Common myeloid progenitor, CD34-positive (primary cell): ENCODE results near the gene JAML.
"Not testable (repeated sequence)": the region's sequence is repeated elsewhere in the genome, so short reads cannot be mapped to it uniquely, and the experiment has no call there.

Source experiments
- CTCF ChIA-PET: fragments of 350-600 bp; sonication (Branson Sonifier 250); formaldehyde crosslinking; loops from one replicate; lab custom pipeline; 2021; ENCODE audit warnings: antibody characterized with exemption; lab: Charles Lee
- POLR2A ChIA-PET: fragments of 350-600 bp; sonication (Branson Sonifier 250); formaldehyde crosslinking; loops from one replicate; lab custom pipeline; 2021; ENCODE audit warnings: antibody characterized with exemption; lab: Charles Lee
- DNase-seq, 3 donors: peaks; one replicate each; pipeline versions ENCODE4 v3.0.0 to v3.0.0-alpha.2; 2013
- H3K27ac ChIP-seq, 2 experiments: 1 replicate in 1 of 2; 2 replicates in 1 of 2; pipeline ENCODE4 v1.7.0; 2013; ENCODE audit warnings: inconsistent platforms in 2 of 2, low read length in 2 of 2, mild to moderate bottlenecking in 2 of 2, low read depth in 1 of 2, moderate library complexity in 1 of 2; ENCODE audit not compliant: severe bottlenecking in 2 of 2, insufficient read depth in 1 of 2, poor library complexity in 1 of 2
- H3K27me3 ChIP-seq, 5 experiments: replicated peaks in 2 of 5; 1 replicate in 3 of 5; 2 replicates in 2 of 5; pipeline versions ENCODE4 v1.6.1 to v1.7.0; 2013; ENCODE audit warnings: low read length in 4 of 5, mild to moderate bottlenecking in 2 of 5, moderate library complexity in 2 of 5, inconsistent platforms in 1 of 5; ENCODE audit not compliant: insufficient read depth in 5 of 5, control insufficient read depth in 4 of 5
- H3K36me3 ChIP-seq, 4 experiments: 1 replicate in 2 of 4; 2 replicates in 2 of 4; pipeline versions ENCODE4 v1.6.1 to v1.7.0; 2013; ENCODE audit warnings: low read length in 3 of 4, control low read depth in 1 of 4, mild to moderate bottlenecking in 1 of 4; ENCODE audit not compliant: control insufficient read depth in 4 of 4, insufficient read depth in 4 of 4
- H3K4me1 ChIP-seq, 4 experiments: 1 replicate in 3 of 4; 2 replicates in 1 of 4; pipeline versions ENCODE4 v1.6.1 to v1.7.1; 2013; ENCODE audit warnings: low read length in 3 of 4, mild to moderate bottlenecking in 3 of 4, control low read depth in 1 of 4, inconsistent platforms in 1 of 4, moderate library complexity in 1 of 4; ENCODE audit not compliant: control insufficient read depth in 4 of 4, insufficient read depth in 4 of 4; ENCODE audit errors: control extremely low read depth in 1 of 4
- H3K4me3 ChIP-seq, 7 experiments: 1 replicate in 4 of 7; 2 replicates in 3 of 7; pipeline versions ENCODE4 v1.5.1 to v1.7.0; 2013; ENCODE audit warnings: mild to moderate bottlenecking in 7 of 7, low read length in 6 of 7, moderate library complexity in 6 of 7, inconsistent platforms in 2 of 7, low read depth in 2 of 7, control low read depth in 1 of 7; ENCODE audit not compliant: insufficient read depth in 4 of 7, control insufficient read depth in 1 of 7; ENCODE audit errors: extremely low read depth in 1 of 7
- H3K9me3 ChIP-seq, 5 experiments: 1 replicate in 4 of 5; 2 replicates in 1 of 5; pipeline versions ENCODE4 v1.6.1 to v1.7.1; 2013; ENCODE audit warnings: low read length in 4 of 5, mild to moderate bottlenecking in 2 of 5, inconsistent platforms in 1 of 5, low read depth in 1 of 5, moderate library complexity in 1 of 5; ENCODE audit not compliant: control insufficient read depth in 4 of 5, insufficient read depth in 2 of 5; ENCODE audit errors: control extremely low read depth in 1 of 5
- WGBS: methylation state at CpG from one replicate; pipeline ENCODE4 v1.1.5; 2013; ENCODE audit not compliant: insufficient coverage; 5-methylcytosine and 5-hydroxymethylcytosine counted together

Gene JAML

GRCh38 chr11:118194835-118195627, 29.8 kb downstream of the JAML start:
- peaks cover 0 to 3% (median 0%) of the 10 kb centered on the region in 5 experiments for H3K9me3 ChIP-seq
- no peak overlapping the region for H3K4me3 ChIP-seq
- H3K36me3 ChIP-seq: peaks cover 0 to 43% (median 19%) of the 10 kb centered on the region in 4 experiments
- no peak for DNase-seq
- peaks cover 0 to 5% (median 3%) of the 10 kb centered on the region in 4 experiments for H3K4me1 ChIP-seq
- ChIA-PET POLR2A (no interaction called here), CTCF (interaction anchor here (1.0 to 3.2 kb wide), 7 partner anchors 13 to 158 kb away, joined by 3 to 12 read pairs (median 4); no protein-coding TSS in a partner anchor)
- H3K27ac ChIP-seq: no peak overlapping the region
- no peaks in the 10 kb centered on the region for H3K27me3 ChIP-seq
- 99% methylated on average over 10 of the region's 10 CpGs for WGBS

- WGBS: 100% methylated on average over 3 of the region's 6 CpGs
- H3K9me3 ChIP-seq: peaks cover 0 to 3% (median 0%) of the 10 kb centered on the region in 5 experiments
- peaks cover 0 to 40% (median 19%) of the 10 kb centered on the region in 4 experiments for H3K36me3 ChIP-seq
- H3K4me1 ChIP-seq: peaks cover 0 to 5% (median 3%) of the 10 kb centered on the region in 4 experiments
- CTCF ChIA-PET: interaction anchor here (0.6 to 3.2 kb wide), 3 partner anchors 12 to 101 kb away, joined by 3 to 12 read pairs (median 4); no protein-coding TSS in a partner anchor
- DNase-seq: no peak
- no peak overlapping the region for H3K4me3 ChIP-seq
- H3K27me3 ChIP-seq: no peaks in the 10 kb centered on the region
- POLR2A ChIA-PET: no interaction called here
- H3K27ac ChIP-seq: no peak overlapping the region
These were observed 30.8 kb downstream of the JAML start for GRCh38 chr11:118193910-118194566.

- H3K27ac ChIP-seq, H3K27me3 ChIP-seq, DNase-seq, H3K4me1 ChIP-seq, H3K9me3 ChIP-seq, POLR2A ChIA-PET, H3K4me3 ChIP-seq: not testable (repeated sequence)
- CTCF ChIA-PET: interaction anchor here (3.2 kb wide), 1 partner anchor 11 kb away, joined by 12 read pairs; no protein-coding TSS in a partner anchor
- WGBS: 100% methylated on average over 3 of the region's 5 CpGs
- peaks cover 0 to 37% (median 19%) of the 10 kb centered on the region in 4 experiments for H3K36me3 ChIP-seq
These were observed 32.0 kb downstream of the JAML start for GRCh38 chr11:118192817-118193216.

GRCh38 chr11:118190942-118191506, 33.8 kb downstream of the JAML start:
- POLR2A ChIA-PET, H3K27ac ChIP-seq, DNase-seq, H3K27me3 ChIP-seq, H3K4me3 ChIP-seq, CTCF ChIA-PET, H3K9me3 ChIP-seq: not testable (repeated sequence)
- Histone ChIP-seq H3K4me1 (peaks cover 0 to 17% (median 6%) of the 10 kb centered on the region in 4 experiments), H3K36me3 (peaks cover 0 to 25% (median 11%) of the 10 kb centered on the region in 4 experiments)
- WGBS: 50% methylated on average over 2 of the region's 2 CpGs

GRCh38 chr11:118186346-118187107, 38.3 kb downstream of the JAML start:
- H3K4me3 ChIP-seq: no peak overlapping the region
- 47% methylated on average over 3 of the region's 6 CpGs for WGBS
- H3K36me3 ChIP-seq: no peaks in the 10 kb centered on the region
- H3K9me3 ChIP-seq: no peaks in the 10 kb centered on the region
- ChIA-PET POLR2A (interaction anchor here (0.6 kb wide), 1 partner anchor 252 kb away, joined by 3 read pairs; no protein-coding TSS in a partner anchor), CTCF (interaction anchor here (0.9 to 2.7 kb wide), 7 partner anchors 12 to 103 kb away, joined by 3 to 20 read pairs (median 5); no protein-coding TSS in a partner anchor)
- H3K27me3 ChIP-seq: no peaks in the 10 kb centered on the region
- peak in 2 of 3 donors; percentile 27 to 30 for DNase-seq
- H3K27ac ChIP-seq: no peak overlapping the region
- H3K4me1 ChIP-seq: peaks cover 2 to 31% (median 6%) of the 10 kb centered on the region in 4 experiments

- POLR2A ChIA-PET: no interaction called here
These were observed 39.8 kb downstream of the JAML start for GRCh38 chr11:118184784-118185579.

More at GRCh38 chr11:118184784-118185579, 39.8 kb downstream of the JAML start:
- H3K4me1 ChIP-seq: peaks cover 2 to 40% (median 12%) of the 10 kb centered on the region in 4 experiments
- no peak for DNase-seq
- no peak overlapping the region for H3K27ac ChIP-seq
- 96% methylated on average over 4 of the region's 12 CpGs for WGBS
- no peaks in the 10 kb centered on the region for H3K9me3 ChIP-seq
- CTCF ChIA-PET: interaction anchor here (0.7 to 2.7 kb wide), 6 partner anchors 9 to 105 kb away, joined by 3 to 20 read pairs (median 4); no protein-coding TSS in a partner anchor
- no peaks in the 10 kb centered on the region for H3K27me3 ChIP-seq
- H3K36me3 ChIP-seq: no peaks in the 10 kb centered on the region
- H3K4me3 ChIP-seq: no peak overlapping the region
